H1 (cell line): Measurements from ENCODE around the gene COL27A1. TPM values are rescaled to one million over a fixed set of nuclear protein-coding genes. Genes with fewer than 3 reads are reported as not detected.
A peak's percentile ranks its signal among the peaks of the same experiment; 100 is the strongest.

Experiments
- CTCF ChIA-PET: fragments of 300-600 bp; sonication (Branson Sonifier 250); formaldehyde crosslinking; loops from one replicate; lab custom pipeline; 2021; ENCODE audit not compliant: partially characterized antibody; lab: Charles Lee
- POLR2A ChIA-PET: fragments of 300-600 bp; sonication (Branson Sonifier 250); formaldehyde crosslinking; loops from one replicate; lab custom pipeline; 2021; ENCODE audit warnings: inconsistent platforms; ENCODE audit not compliant: partially characterized antibody; lab: Charles Lee
- DNase-seq, 2 experiments: peaks; one replicate each; pipeline versions ENCODE4 v3.0.0 to v3.0.0-alpha.2; 2010 to 2022; ENCODE audit warnings: low spot score in 2 of 2, low read depth in 1 of 2, mixed read lengths in 1 of 2
- FAIRE-seq: peaks from 2 replicates; lab custom pipeline; 2011; peaks lifted over from hg19 to GRCh38; lab: Jason Lieb, UNC
- H2AFZ ChIP-seq: 2 replicates; pipeline ENCODE4 v1.8.1; 2012; ENCODE audit warnings: low read length, inconsistent platforms
- H2AK5ac ChIP-seq: 2 replicates; pipeline ENCODE4 v1.6.1; 2013; ENCODE audit warnings: low read depth, low read length
- H2BK120ac ChIP-seq: replicated peaks from 2 replicates; pipeline ENCODE3; 2013; ENCODE audit warnings: low read depth, low read length, inconsistent platforms
- H2BK12ac ChIP-seq: 2 replicates; pipeline ENCODE4 v1.6.1; 2013; ENCODE audit warnings: low read depth, low read length
- H2BK15ac ChIP-seq: 2 replicates; pipeline ENCODE4 v1.6.1; 2013; ENCODE audit warnings: low read length
- H2BK20ac ChIP-seq: 2 replicates; pipeline ENCODE4 v1.6.1; 2013; ENCODE audit warnings: low read length
- H2BK5ac ChIP-seq: 2 replicates; pipeline ENCODE4 v1.6.1; 2013; ENCODE audit warnings: low read depth, low read length
- H3K14ac ChIP-seq: 2 replicates; pipeline ENCODE4 v1.6.1; 2013; ENCODE audit warnings: inconsistent platforms; ENCODE audit not compliant: insufficient read length
- H3K18ac ChIP-seq: 2 replicates; pipeline ENCODE4 v1.6.1; 2013; ENCODE audit warnings: low read length; ENCODE audit errors: extremely low read depth
- H3K23ac ChIP-seq: 2 replicates; pipeline ENCODE4 v1.6.1; 2013; ENCODE audit warnings: inconsistent platforms; ENCODE audit not compliant: insufficient read length
- H3K23me2 ChIP-seq: 2 replicates; pipeline ENCODE4 v1.6.1; 2013; ENCODE audit warnings: low read depth, low read length
- H3K27ac ChIP-seq: 2 replicates; pipeline ENCODE4 v1.6.1; 2011; ENCODE audit warnings: low read depth, low read length, inconsistent platforms
- H3K27me3 ChIP-seq, 4 experiments: replicated peaks in 1 of 4; 1 replicate in 1 of 4; 2 replicates in 3 of 4; pipeline versions ENCODE4 v1.6.1 to v1.8.1; 2011 to 2013; ENCODE audit warnings: low read length in 3 of 4, mild to moderate bottlenecking in 3 of 4, inconsistent platforms in 2 of 4, mixed read lengths in 2 of 4, moderate library complexity in 1 of 4; ENCODE audit not compliant: control insufficient read depth in 3 of 4, insufficient read depth in 3 of 4; ENCODE audit errors: extremely low read depth in 1 of 4
- H3K36me3 ChIP-seq, 4 experiments: 2 replicates each; pipeline versions ENCODE4 v1.6.1 to v1.8.1; 2011 to 2013; ENCODE audit warnings: mild to moderate bottlenecking in 4 of 4, low read length in 3 of 4, moderate library complexity in 2 of 4, control low read depth in 1 of 4, inconsistent platforms in 1 of 4; ENCODE audit not compliant: insufficient read depth in 4 of 4, control insufficient read depth in 2 of 4
- H3K4ac ChIP-seq: replicated peaks from 2 replicates; pipeline ENCODE3; 2013; ENCODE audit warnings: low read length, low read depth, mixed read lengths, inconsistent platforms; ENCODE audit not compliant: insufficient read length
- H3K4me1 ChIP-seq, 4 experiments: replicated peaks in 1 of 4; 1 replicate in 1 of 4; 2 replicates in 3 of 4; pipeline versions ENCODE4 v1.6.1 to v1.8.1; 2011 to 2013; ENCODE audit warnings: low read length in 3 of 4, inconsistent platforms in 2 of 4, mixed read lengths in 1 of 4; ENCODE audit not compliant: insufficient read depth in 4 of 4, control insufficient read depth in 3 of 4
- H3K4me2 ChIP-seq, 2 experiments: 2 replicates each; pipeline versions ENCODE4 v1.6.1 to v1.8.1; 2011 to 2013; ENCODE audit warnings: low read depth in 2 of 2, low read length in 2 of 2, control low read depth in 1 of 2, inconsistent platforms in 1 of 2, mild to moderate bottlenecking in 1 of 2; ENCODE audit not compliant: insufficient read depth in 1 of 2
- H3K4me3 ChIP-seq, 4 experiments: fragments of 200-600, 300-600 bp in 1 of 4; sonication (generic), shearing (Covaris generic), sonication (Bioruptor Twin) in 1 of 4; 2 replicates each; pipeline versions ENCODE4 v1.5.1 to v1.8.1; 2011 to 2016; ENCODE audit warnings: low read length in 4 of 4, low read depth in 3 of 4, control low read depth in 2 of 4, inconsistent platforms in 2 of 4, mild to moderate bottlenecking in 2 of 4, mixed read lengths in 1 of 4, moderate library complexity in 1 of 4; ENCODE audit not compliant: insufficient read depth in 2 of 4; ENCODE audit errors: extremely low read depth in 1 of 4
- H3K56ac ChIP-seq: replicated peaks from 2 replicates; pipeline ENCODE3; 2013; ENCODE audit warnings: low read depth, mild to moderate bottlenecking, mixed read lengths, low read length, inconsistent platforms; ENCODE audit not compliant: insufficient read length
- H3K79me1 ChIP-seq: 2 replicates; pipeline ENCODE4 v1.6.1; 2013; ENCODE audit warnings: low read depth, low read length, control low read depth
- H3K79me2 ChIP-seq, 2 experiments: 2 replicates each; pipeline versions ENCODE4 v1.6.1 to v1.8.1; 2012 to 2013; ENCODE audit warnings: low read length in 2 of 2, mild to moderate bottlenecking in 2 of 2, inconsistent platforms in 1 of 2; ENCODE audit not compliant: insufficient read depth in 2 of 2, control insufficient read depth in 1 of 2
- H3K9ac ChIP-seq, 4 experiments: replicated peaks in 1 of 4; 1 replicate in 1 of 4; 2 replicates in 3 of 4; pipeline versions ENCODE4 v1.6.1 to v1.8.1; 2011 to 2013; ENCODE audit warnings: low read depth in 3 of 4, low read length in 3 of 4, control low read depth in 2 of 4, mild to moderate bottlenecking in 2 of 4, moderate library complexity in 2 of 4, inconsistent platforms in 1 of 4; ENCODE audit errors: extremely low read depth in 1 of 4
- H3K9me3 ChIP-seq, 2 experiments: 2 replicates each; pipeline versions ENCODE4 v1.6.1 to v1.8.1; 2012 to 2013; ENCODE audit warnings: mild to moderate bottlenecking in 2 of 2, moderate library complexity in 2 of 2, control low read depth in 1 of 2, inconsistent platforms in 1 of 2, low read depth in 1 of 2, low read length in 1 of 2, mixed read lengths in 1 of 2; ENCODE audit not compliant: insufficient read depth in 2 of 2
- H4K20me1 ChIP-seq, 2 experiments: replicated peaks in 1 of 2; 2 replicates each; pipeline versions ENCODE3 to v1.8.1; 2011 to 2013; ENCODE audit warnings: inconsistent platforms in 2 of 2, low read length in 2 of 2, mild to moderate bottlenecking in 1 of 2; ENCODE audit not compliant: insufficient read depth in 2 of 2, control insufficient read depth in 1 of 2
- H4K5ac ChIP-seq: 2 replicates; pipeline ENCODE4 v1.6.1; 2013; ENCODE audit warnings: low read length, low read depth, mixed read lengths, inconsistent platforms; ENCODE audit not compliant: insufficient read length
- H4K8ac ChIP-seq: 2 replicates; pipeline ENCODE4 v1.8.0; 2013; ENCODE audit warnings: mild to moderate bottlenecking, moderate library complexity, low read length, inconsistent platforms; ENCODE audit not compliant: insufficient read depth; ENCODE audit errors: extremely low read depth
- H4K91ac ChIP-seq: replicated peaks from 2 replicates; pipeline ENCODE3; 2013; ENCODE audit warnings: low read length, mixed read lengths, inconsistent platforms; ENCODE audit not compliant: insufficient read length
- GTF2F1 ChIP-seq: IDR thresholded peaks from 2 replicates; pipeline ENCODE4 v1.6.1; 2012; ENCODE audit warnings: low read depth, low read length, improper control_type of control experiment, borderline replicate concordance
- WGBS, 2 experiments: shearing (Covaris generic) in 1 of 2; methylation state at CpG; one replicate each; pipeline versions ENCODE4 v1.1.6 to v1.1.7; 2013 to 2015; ENCODE audit warnings: low lambda C conversion rate in 2 of 2, mixed read lengths in 2 of 2, inconsistent platforms in 1 of 2, low coverage in 1 of 2, missing lambda C conversion rate in 1 of 2; ENCODE audit not compliant: insufficient replicate concordance in 2 of 2, insufficient coverage in 1 of 2, insufficient read length in 1 of 2; ENCODE audit errors: extremely low coverage in 1 of 2, missing lambda C conversion rate in 1 of 2; 5-methylcytosine and 5-hydroxymethylcytosine counted together
- polyA plus RNA-seq, 7 experiments: library from polyadenylated mRNA; depleted of rRNA in 3 of 7; stranded (reverse) in 5 of 7; unstranded in 2 of 7; fragments of >200 nt in 5 of 7; fragments of 200-250 nt in 2 of 7; gene quantifications; 1 replicate in 5 of 7; 2 replicates in 1 of 7; 4 replicates in 1 of 7; pipeline versions ENCODE4 v1.2.1 to v1.2.3, GENCODE V29; 2011 to 2013; ENCODE audit warnings: missing spikeins in 2 of 7, mixed read lengths in 2 of 7
- total RNA-seq: library from RNA; stranded (reverse); fragmentation: NEBNext Ultra II Directional; extraction: Animal tissue kit (Norgen Biotek cat#: 25700); gene quantifications from 2 replicates; pipeline ENCODE4 v1.2.1, GENCODE V29; 2021

Gene COL27A1
- total and polyA plus RNA-seq, 2 of the 8 experiments (the other 6 are each of a cell fraction or from before 2014, with no cell fraction given), result 15.1 to 22.8 TPM

DNA sequence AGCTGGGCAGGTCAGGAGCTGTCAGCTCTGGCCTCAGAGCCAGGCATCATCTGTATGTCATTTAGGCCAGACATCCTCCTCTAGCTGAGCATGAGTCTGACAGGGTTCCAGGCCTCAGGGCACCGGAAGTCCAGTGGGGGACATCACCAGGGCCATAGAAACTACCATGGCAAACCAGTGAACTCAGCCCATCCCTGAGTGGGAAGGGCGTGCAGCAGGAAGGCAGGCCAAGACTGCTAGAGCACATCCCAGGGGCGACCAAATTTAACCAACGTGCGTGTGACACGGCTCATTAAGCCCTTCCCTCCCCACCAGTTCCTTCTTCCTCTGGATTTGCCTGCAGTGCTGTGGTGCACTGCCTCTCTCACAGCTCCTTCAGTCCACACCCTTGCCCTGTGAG, 75.9 kb downstream of the COL27A1 start:
- no peak overlapping the region for H3K27ac ChIP-seq
- CTCF ChIA-PET, result interaction anchor here (0.6 to 2.3 kb wide), 10 partner anchors 9 to 152 kb away, joined by 3 to 7 read pairs (median 4); partner anchors contain the start of genes AMBP and COL27A1

More for the DNA sequence above, 75.9 kb downstream of the COL27A1 start:
- Histone ChIP-seq H3K23ac (no peak overlapping the region), H2BK20ac (no peak overlapping the region), H3K23me2 (no peaks in the 10 kb centered on the region), H3K79me2 (no peaks in the 10 kb centered on the region), H2BK120ac (no peak overlapping the region), H3K36me3 (no peaks in the 10 kb centered on the region), H3K4me2 (no peak overlapping the region), H4K5ac (no peak overlapping the region), H3K4me3 (no peak overlapping the region), H2BK15ac (no peak overlapping the region), H4K91ac (no peak overlapping the region), H3K9ac (no peak overlapping the region), H2BK5ac (no peak overlapping the region), H2AFZ (no peak overlapping the region), H3K4ac (no peak overlapping the region), H3K14ac (no peak overlapping the region), H3K4me1 (peaks cover 0 to 6% (median 0%) of the 10 kb centered on the region in 4 experiments; a peak in 2 of 7 replicates), H3K79me1 (no peaks in the 10 kb centered on the region), H3K27me3 (no peaks in the 10 kb centered on the region), H2BK12ac (no peak overlapping the region), H3K56ac (no peak overlapping the region), H4K8ac (peak overlapping the region; percentile 3)
- POLR2A ChIA-PET, result interaction anchor here (1.4 kb wide), 1 partner anchor 13 kb away, joined by 3 read pairs; no protein-coding TSS in a partner anchor
- 87% methylated on average over 6 of the region's 6 CpGs; no CpG with 5 or more reads in 1 of the 2 experiments for WGBS, 2 experiments
- TF ChIP-seq GTF2F1, result no peak
- TF ChIP-seq, all 59 proteins: peak for 0
- no peak for FAIRE-seq
- Histone ChIP-seq H2AK5ac (no peak overlapping the region), H3K9me3 (no peaks in the 10 kb centered on the region), H4K20me1 (no peaks in the 10 kb centered on the region), H3K18ac (no peak overlapping the region)
- DNase-seq, result no peak
